Activated CD4-positive, alpha-beta T cell treated with anti-CD3 and anti-CD28 coated beads for 36 hours (primary cell): ENCODE measurements around the gene ABHD6. TPM values are rescaled to one million over a fixed set of nuclear protein-coding genes. Genes with fewer than 3 reads are reported as not detected.
"Not testable (repeated sequence)": the region's sequence is repeated elsewhere in the genome, so short reads cannot be mapped to it uniquely, and the experiment has no call there.

Source experiments
- ATAC-seq: fragments of 200-7000 bp; cut with Tn5 transposase; one replicate; pipeline ENCODE4 v1.10.0; 2021; ENCODE audit warnings: mild to moderate bottlenecking, moderate library complexity
- CTCF ChIA-PET: fragments of 350-600 bp; sonication (Branson Sonifier 250); formaldehyde crosslinking; loops from one replicate; lab custom pipeline; 2021; ENCODE audit warnings: antibody characterized with exemption; lab: Charles Lee
- POLR2A ChIA-PET: fragments of 350-600 bp; sonication (Branson Sonifier 250); formaldehyde crosslinking; loops from one replicate; lab custom pipeline; 2021; ENCODE audit warnings: antibody characterized with exemption, inconsistent platforms; lab: Charles Lee
- DNase-seq: peaks from one replicate; pipeline ENCODE4 v3.0.0-alpha.2; 2020
- H3K27ac Mint-ChIP-seq: one replicate; pipeline ENCODE4 v1.8.0; 2021; ENCODE audit warnings: mixed read lengths
- H3K27me3 Mint-ChIP-seq: one replicate; pipeline ENCODE4 v1.8.0; 2021; ENCODE audit warnings: mixed read lengths
- H3K36me3 Mint-ChIP-seq: one replicate; pipeline ENCODE4 v1.8.0; 2021; ENCODE audit warnings: low read depth, mixed read lengths
- H3K4me1 Mint-ChIP-seq: one replicate; pipeline ENCODE4 v1.8.0; 2021; ENCODE audit warnings: mixed read lengths
- H3K4me3 Mint-ChIP-seq: one replicate; pipeline ENCODE4 v1.8.0; 2021; ENCODE audit warnings: mild to moderate bottlenecking, moderate library complexity, mixed read lengths
- H3K9me3 Mint-ChIP-seq: one replicate; pipeline ENCODE4 v1.8.0; 2021; ENCODE audit warnings: low read depth, mixed read lengths
- intact Hi-C, 2 experiments: fragments of 100-400 bp; cut with DNase I in 1 of 2; cut with micrococcal nuclease in 1 of 2; formaldehyde crosslinking; loops; one replicate each; pipeline versions ENCODE4 v1.14.2 to v1.15.1; 2022 to 2024; cut with DNase I, micrococcal nuclease
- total RNA-seq, 2 experiments: library from RNA; stranded (reverse); gene quantifications; one replicate each; pipeline ENCODE4 v1.2.3, GENCODE V29; 2021

ABHD6 gene
- total RNA-seq, 2 experiments from 2014 or later: 3.0 to 3.5 TPM

DNA sequence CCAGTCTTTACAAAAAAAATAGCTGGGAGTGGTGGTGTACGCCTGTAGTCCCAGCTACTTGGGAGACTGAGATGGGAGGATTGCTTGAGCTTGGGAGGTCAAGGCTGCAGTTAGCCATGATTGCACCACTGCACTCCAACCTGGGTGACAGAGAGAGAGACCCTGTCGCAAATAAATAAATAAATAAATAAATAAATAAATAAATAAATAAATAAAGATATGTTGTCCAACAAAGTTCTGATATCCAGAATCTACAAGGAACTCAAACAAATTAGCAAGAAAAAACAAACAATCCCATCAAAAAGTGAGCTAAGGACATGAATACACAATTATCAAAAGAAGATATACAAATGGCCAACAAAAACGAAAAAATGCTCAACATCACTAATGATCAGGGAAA lies 9.7 kb upstream of the ABHD6 start:
- H3K4me3 Mint-ChIP-seq, H3K9me3 Mint-ChIP-seq, H3K27ac Mint-ChIP-seq, ATAC-seq, DNase-seq, H3K4me1 Mint-ChIP-seq, H3K36me3 Mint-ChIP-seq, intact Hi-C loops: not testable (repeated sequence)
- ChIA-PET POLR2A (interaction anchor here (0.7 kb wide), 1 partner anchor 78 kb away, joined by 5 read pairs; the partner anchor contains the start of genes HTD2 and RPP14), CTCF (interaction anchor here (1.0 kb wide), 1 partner anchor 49 kb away, joined by 3 read pairs; no protein-coding TSS in a partner anchor)
- peaks cover 16% of the 10 kb centered on the region for H3K27me3 Mint-ChIP-seq

DNA sequence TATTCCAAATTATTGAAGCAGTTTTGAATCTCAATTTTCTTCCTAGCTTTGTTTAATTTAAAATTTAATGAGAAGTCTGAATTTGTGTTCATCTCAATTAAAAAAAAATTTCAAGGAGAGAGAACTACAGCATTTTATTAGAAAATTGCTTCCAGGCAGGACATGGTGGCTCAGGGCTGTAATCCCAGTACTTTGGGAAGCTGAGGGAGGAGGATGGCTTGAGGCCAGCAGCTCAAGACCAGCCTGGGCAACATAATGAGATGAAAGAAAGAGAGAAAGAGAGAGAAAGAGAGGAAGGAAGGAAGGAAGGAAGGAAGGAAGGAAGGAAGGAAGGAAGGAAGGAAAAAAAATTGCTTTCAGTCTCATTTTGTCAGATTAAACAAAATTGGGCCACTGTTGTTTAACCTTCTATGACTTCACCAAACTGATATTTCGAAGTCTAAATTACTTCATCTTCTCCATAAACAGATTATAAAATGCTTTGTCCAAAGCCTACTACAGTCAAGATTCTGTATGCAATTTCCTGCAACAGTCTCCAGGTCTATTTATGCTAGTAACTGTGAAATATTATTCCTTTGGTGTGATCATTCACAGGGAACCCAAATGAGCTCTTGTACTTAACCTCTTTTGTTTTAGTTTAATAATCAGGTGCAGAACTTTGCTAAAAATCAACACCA lies 6.6 kb upstream of the ABHD6 start:
- intact Hi-C loops: no loop called here
- no peak for DNase-seq
- Mint-ChIP-seq H3K27ac (no peak overlapping the region), H3K4me1 (no peaks in the 10 kb centered on the region), H3K27me3 (peaks cover 18% of the 10 kb centered on the region), H3K36me3 (no peaks in the 10 kb centered on the region), H3K4me3 (no peak overlapping the region), H3K9me3 (no peaks in the 10 kb centered on the region)
- ChIA-PET POLR2A (no interaction called here), CTCF (interaction anchor here (0.6 to 5.2 kb wide), 9 partner anchors 8 to 977 kb away, joined by 3 to 15 read pairs (median 5); no protein-coding TSS in a partner anchor)
- no peak for ATAC-seq

DNA sequence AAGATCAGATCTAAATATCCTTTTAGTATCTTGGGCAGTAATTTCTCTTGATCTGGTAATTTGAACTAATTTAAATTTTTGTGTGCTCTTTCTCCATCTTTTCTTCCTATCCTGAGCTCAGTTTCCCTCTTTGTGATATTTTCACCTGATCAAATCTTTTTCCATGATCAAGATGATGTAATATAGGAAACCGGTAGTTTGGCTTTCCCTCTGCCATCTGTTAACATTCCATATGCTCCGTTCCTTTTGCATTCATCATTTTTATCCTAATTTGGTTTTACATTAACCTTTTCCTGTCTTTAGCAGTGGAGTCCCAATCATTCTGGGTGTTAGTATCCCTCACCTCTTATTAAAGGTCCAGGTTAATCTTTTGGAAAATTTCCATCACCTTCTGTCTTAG lies 5.9 kb upstream of the ABHD6 start:
- Mint-ChIP-seq H3K4me1 (no peaks in the 10 kb centered on the region), H3K36me3 (no peaks in the 10 kb centered on the region), H3K9me3 (no peaks in the 10 kb centered on the region), H3K27ac (no peak overlapping the region), H3K27me3 (peaks cover 18% of the 10 kb centered on the region), H3K4me3 (no peak overlapping the region)
- ChIA-PET CTCF (interaction anchor here (1.0 to 5.2 kb wide), 4 partner anchors 9 to 54 kb away, joined by 5 to 15 read pairs (median 8); no protein-coding TSS in a partner anchor), POLR2A (no interaction called here)
- ATAC-seq (no peak), DNase-seq (no peak)
- intact Hi-C loops: no loop called here

DNA sequence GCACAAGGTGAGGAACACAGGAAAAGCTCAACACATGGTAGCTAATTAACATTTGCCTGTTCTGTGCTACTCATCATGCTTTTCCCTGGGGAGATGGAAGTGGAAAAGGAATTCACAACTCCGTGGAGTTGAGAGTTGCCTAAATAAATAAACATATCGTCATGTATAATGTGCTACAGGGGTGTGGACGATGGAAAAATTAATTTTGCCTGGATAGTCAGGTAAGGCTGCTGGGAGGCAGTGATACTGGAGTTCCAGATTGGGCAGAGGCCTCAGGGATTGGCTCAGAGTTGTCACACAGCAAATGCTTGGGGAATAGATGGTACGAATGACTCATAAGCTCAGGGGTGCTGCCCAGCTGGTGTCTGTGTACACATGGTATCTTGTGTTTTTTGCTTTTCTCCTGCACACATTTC lies 3.1 kb upstream of the ABHD6 start:
- peaks cover 8% of the 10 kb centered on the region for H3K4me1 Mint-ChIP-seq
- no peaks in the 10 kb centered on the region for H3K9me3 Mint-ChIP-seq
- H3K27me3 Mint-ChIP-seq: peaks cover 18% of the 10 kb centered on the region
- H3K4me3 Mint-ChIP-seq: no peak overlapping the region
- ChIA-PET CTCF (interaction anchor here (0.7 to 5.2 kb wide), 8 partner anchors 18 to 72 kb away, joined by 3 to 15 read pairs (median 4); partner anchors contain the start of genes HTD2 and RPP14), POLR2A (interaction anchor here (0.5 kb wide), 1 partner anchor 17 kb away, joined by 3 read pairs; no protein-coding TSS in a partner anchor)
- DNase-seq: peak; percentile 16
- H3K36me3 Mint-ChIP-seq: no peaks in the 10 kb centered on the region
- intact Hi-C loops: no loop called here
- no peak overlapping the region for H3K27ac Mint-ChIP-seq
- ATAC-seq: no peak

DNA sequence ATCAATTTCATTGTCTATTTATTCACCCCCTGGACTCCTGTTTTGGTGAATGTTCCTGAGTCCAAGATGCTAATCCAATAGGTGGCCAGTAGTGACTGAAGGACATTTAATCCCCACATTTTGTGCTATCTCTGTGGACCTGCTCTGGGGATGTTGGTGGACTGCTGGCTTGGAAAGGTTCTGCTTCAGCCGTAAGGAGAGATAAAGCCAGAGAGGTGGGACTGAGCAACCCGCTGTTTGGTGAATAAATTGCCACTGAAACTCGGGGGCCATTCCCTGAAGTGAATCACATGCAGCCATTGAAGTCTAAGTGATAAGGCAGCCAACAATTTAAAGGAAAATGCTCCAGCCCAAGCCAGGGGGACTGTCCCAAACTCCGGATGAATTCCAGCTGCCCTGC lies 1.6 kb upstream of the ABHD6 start:
- no peak overlapping the region for H3K27ac Mint-ChIP-seq
- H3K27me3 Mint-ChIP-seq: peaks cover 12% of the 10 kb centered on the region
- H3K9me3 Mint-ChIP-seq: no peaks in the 10 kb centered on the region
- H3K36me3 Mint-ChIP-seq: no peaks in the 10 kb centered on the region
- ATAC-seq: no peak
- ChIA-PET CTCF (interaction anchor here (0.7 to 1.4 kb wide), 4 partner anchors 18 to 70 kb away, joined by 3 to 11 read pairs (median 4); partner anchors contain the start of genes HTD2 and RPP14), POLR2A (no interaction called here)
- intact Hi-C loops: loop anchor here (2.0 to 5.0 kb wide), 6 partner anchors 49 to 679 kb away; partner anchors contain the start of genes ARF4 (in 1 of the 2), DENND6A (in 1 of the 2), KCTD6 (in 1 of the 2) and PDE12 (in 1 of the 2)
- no peak overlapping the region for H3K4me3 Mint-ChIP-seq
- peaks cover 8% of the 10 kb centered on the region for H3K4me1 Mint-ChIP-seq
- no peak for DNase-seq

DNA sequence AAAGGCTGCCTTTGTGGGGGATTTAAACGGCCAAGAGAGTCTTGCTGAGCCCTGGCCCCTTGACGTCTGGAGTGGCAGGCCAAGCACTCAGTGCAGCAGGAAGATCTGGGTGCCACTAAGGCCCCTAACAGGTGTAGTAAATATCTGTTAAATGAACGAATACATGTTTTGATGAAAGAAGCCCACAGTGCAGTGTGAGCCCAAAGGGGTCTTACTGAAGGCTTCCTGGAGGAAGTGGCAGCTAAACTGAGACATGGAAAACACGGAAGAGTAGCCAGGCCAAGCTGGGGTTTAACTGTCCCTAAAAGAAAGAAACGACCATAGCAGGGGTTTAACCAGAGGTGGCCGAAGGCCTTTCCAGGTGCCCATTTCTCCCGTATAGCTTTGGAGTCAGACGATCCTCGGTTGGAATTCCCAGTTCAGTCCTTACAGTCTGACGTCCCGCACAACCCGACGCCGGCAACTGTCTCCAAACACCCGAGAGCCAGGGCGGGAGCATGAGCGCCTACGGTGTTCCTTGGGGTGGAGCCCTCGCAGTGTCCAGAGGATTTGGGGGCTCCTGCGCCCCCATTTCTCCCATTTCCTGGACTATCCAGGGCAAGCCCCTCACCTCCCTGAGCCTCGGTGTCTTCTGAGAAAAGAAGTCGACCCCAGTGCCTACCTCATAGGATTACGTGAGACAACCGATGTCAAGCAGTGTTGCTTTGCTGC lies 910 bp upstream of the ABHD6 start:
- CTCF ChIA-PET: interaction anchor here (0.7 to 1.4 kb wide), 3 partner anchors 19 to 69 kb away, joined by 3 to 11 read pairs (median 3); partner anchors contain the start of genes HTD2 and RPP14
- DNase-seq: no peak
- no peaks in the 10 kb centered on the region for H3K36me3 Mint-ChIP-seq
- peak overlapping the region; percentile 82 for H3K4me3 Mint-ChIP-seq
- H3K9me3 Mint-ChIP-seq: no peaks in the 10 kb centered on the region
- peaks cover 6% of the 10 kb centered on the region for H3K27me3 Mint-ChIP-seq
- peak; percentile 1 for ATAC-seq
- peaks cover 10% of the 10 kb centered on the region for H3K4me1 Mint-ChIP-seq
- peak overlapping the region; percentile 71 for H3K27ac Mint-ChIP-seq
- POLR2A ChIA-PET: no interaction called here
- intact Hi-C loops: loop anchor here (1.0 to 5.0 kb wide), 13 partner anchors 22 to 679 kb away; partner anchors contain the start of genes ARF4 (in 1 of the 2), DENND6A (in 1 of the 2), FLNB (in 1 of the 2) and HTD2 (in 1 of the 2)

DNA sequence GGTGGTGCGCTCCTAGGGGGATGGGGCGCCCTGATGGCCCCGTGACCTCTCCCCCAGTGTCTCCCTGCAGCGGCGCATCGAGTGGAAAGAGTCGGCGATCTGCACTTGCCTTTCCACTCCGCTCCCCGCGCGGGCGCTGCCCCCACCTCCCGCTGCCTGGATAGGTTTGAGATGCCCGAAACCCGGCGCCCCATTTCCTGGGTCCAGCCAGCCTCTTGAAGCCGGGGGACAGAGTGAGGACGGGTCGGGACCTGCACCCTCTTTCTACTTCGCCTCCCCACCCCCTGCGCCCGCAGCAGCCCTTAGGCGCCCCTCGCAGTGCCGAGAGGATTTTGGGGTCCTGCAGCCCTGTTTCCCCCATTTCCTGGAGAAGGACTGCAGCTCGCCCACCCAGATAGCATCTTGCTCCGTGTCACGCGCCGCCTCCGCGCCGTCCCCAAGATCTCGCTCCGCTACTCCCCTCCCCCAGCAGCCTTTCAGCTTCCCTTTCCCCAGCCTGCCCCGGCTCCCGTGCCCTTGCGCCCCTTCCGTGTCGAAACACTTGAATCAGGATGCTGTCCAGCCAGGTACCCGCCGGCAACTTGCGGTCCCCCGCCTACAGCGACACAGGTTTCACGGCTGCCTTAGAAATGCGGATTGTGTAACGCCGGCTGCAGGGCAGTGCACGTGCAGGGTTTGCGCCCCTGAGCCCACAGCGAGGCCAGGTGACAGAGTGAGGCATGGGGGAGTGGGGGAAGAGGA lies 519 bp downstream of the ABHD6 start:
- H3K36me3 Mint-ChIP-seq: no peaks in the 10 kb centered on the region
- peaks cover 2% of the 10 kb centered on the region for H3K27me3 Mint-ChIP-seq
- ChIA-PET POLR2A (no interaction called here), CTCF (interaction anchor here (0.9 to 1.8 kb wide), 5 partner anchors 24 to 69 kb away, joined by 3 to 7 read pairs (median 6); partner anchors contain the start of genes HTD2 and RPP14)
- intact Hi-C loops: loop anchor here (1.0 to 5.0 kb wide), 14 partner anchors 24 to 681 kb away; partner anchors contain the start of genes HTD2 (in 2 of the 2), RPP14 (in 2 of the 2), ARF4 (in 1 of the 2) and DENND6A (in 1 of the 2)
- peak; percentile 63 for ATAC-seq
- DNase-seq: peak; percentile 75
- no peak overlapping the region for H3K27ac Mint-ChIP-seq
- peaks cover 10% of the 10 kb centered on the region for H3K4me1 Mint-ChIP-seq
- no peaks in the 10 kb centered on the region for H3K9me3 Mint-ChIP-seq
- peak overlapping the region; percentile 82 for H3K4me3 Mint-ChIP-seq

DNA sequence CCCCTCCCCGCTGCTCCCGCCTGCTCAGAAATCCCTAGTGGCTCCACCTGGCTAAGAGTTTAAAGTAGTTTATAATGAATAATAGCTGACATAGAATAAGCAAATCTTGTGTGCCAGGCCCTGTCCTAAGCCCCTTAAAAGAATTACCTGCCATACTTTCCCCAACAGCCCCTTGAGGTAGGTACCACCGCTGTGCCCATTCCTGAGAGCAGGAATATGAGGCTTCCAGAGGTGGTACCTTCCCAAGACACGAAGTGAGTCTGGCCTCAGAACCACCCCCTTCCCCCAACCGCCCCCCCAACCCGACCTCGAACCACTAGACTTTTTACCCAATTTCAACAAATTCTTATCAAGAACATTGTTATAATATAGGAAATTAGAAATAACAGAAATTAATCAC lies 1.2 kb downstream of the ABHD6 start:
- ChIA-PET CTCF (interaction anchor here (0.9 to 1.8 kb wide), 5 partner anchors 24 to 69 kb away, joined by 3 to 7 read pairs (median 6); partner anchors contain the start of genes HTD2 and RPP14), POLR2A (no interaction called here)
- H3K9me3 Mint-ChIP-seq: no peaks in the 10 kb centered on the region
- ATAC-seq (no peak), DNase-seq (no peak)
- intact Hi-C loops: loop anchor here (2.0 to 5.0 kb wide), 5 partner anchors 52 to 682 kb away; partner anchors contain the start of genes DENND6A (in 1 of the 2), HTD2 (in 1 of the 2), KCTD6 (in 1 of the 2) and PDE12 (in 1 of the 2)
- H3K36me3 Mint-ChIP-seq: no peaks in the 10 kb centered on the region
- H3K27ac Mint-ChIP-seq: no peak overlapping the region
- H3K4me3 Mint-ChIP-seq: peak overlapping the region; percentile 82
- H3K4me1 Mint-ChIP-seq: peaks cover 10% of the 10 kb centered on the region
- peaks cover 2% of the 10 kb centered on the region for H3K27me3 Mint-ChIP-seq

DNA sequence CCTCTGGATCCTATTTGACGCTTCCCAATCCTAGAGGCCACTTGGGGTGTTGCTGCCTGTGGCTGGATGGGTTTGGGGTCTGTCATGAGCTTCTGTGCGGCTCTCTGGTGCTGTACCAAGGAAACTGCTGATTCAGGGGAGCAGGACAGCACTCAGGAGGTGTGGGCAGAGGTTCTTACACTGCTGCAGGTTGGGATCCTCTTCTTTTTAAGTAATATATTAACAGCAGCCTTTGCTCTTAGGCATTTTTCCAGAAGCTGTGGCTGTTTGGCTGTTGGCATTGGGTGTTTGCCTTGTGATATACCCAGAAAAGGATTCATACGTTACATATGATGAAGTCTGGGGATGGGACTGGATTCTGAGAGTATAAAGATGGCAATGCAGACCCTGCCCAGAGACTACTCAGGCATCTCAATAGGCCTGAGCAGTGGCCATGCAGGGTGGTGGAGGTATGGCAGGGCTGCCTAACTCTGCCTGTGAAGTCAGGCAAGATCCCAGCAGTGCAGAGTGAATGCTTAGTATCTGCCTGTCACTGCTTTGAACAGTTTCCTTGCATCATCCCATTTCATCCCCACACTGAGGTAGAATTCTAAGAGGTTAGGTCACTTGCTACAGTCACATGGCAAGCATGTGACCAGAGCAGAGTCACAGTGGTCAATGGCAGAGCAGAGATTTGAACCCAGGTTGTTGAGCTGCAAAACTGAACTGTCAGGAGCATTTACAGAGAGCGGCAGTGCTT lies 3.9 kb downstream of the ABHD6 start:
- POLR2A ChIA-PET: interaction anchor here (0.6 kb wide), 1 partner anchor 462 kb away, joined by 4 read pairs; no protein-coding TSS in a partner anchor
- Mint-ChIP-seq H3K27me3 (no peaks in the 10 kb centered on the region), H3K4me1 (peaks cover 10% of the 10 kb centered on the region)

DNA sequence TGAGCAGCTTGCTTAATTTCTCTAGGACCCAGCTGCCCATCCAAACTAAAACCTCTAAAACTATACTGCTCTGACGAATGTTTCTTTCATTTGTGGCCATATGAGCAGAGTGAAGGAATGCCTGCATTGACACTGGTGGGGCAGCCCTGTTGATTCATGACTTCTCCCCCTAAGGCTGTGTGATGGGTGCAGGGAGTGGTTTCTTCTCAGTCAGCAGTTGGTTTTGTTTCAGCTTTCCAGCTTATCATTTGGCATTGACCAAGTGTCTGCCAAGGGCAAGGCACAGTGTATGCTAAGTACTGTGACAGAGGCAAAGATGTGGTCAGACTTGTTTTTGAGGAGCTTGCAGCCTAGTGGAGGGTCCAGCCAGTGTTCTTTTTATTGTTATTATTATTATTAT lies 4.7 kb downstream of the ABHD6 start:
- ChIA-PET CTCF (interaction anchor here (1.3 kb wide), 1 partner anchor 64 kb away, joined by 3 read pairs; the partner anchor contains the start of genes HTD2 and RPP14), POLR2A (no interaction called here)
- no peaks in the 10 kb centered on the region for H3K36me3 Mint-ChIP-seq
- peaks cover 8% of the 10 kb centered on the region for H3K4me1 Mint-ChIP-seq
- H3K4me3 Mint-ChIP-seq: no peak overlapping the region
- H3K9me3 Mint-ChIP-seq: no peaks in the 10 kb centered on the region
- ATAC-seq (no peak), DNase-seq (no peak)
- intact Hi-C loops: no loop called here
- H3K27ac Mint-ChIP-seq: no peak overlapping the region
- no peaks in the 10 kb centered on the region for H3K27me3 Mint-ChIP-seq

More for the DNA sequence above, 3.9 kb downstream of the ABHD6 start:
- no peaks in the 10 kb centered on the region for H3K9me3 Mint-ChIP-seq
- intact Hi-C loops: no loop called here
- no peak overlapping the region for H3K4me3 Mint-ChIP-seq
- ATAC-seq (no peak), DNase-seq (no peak)
- H3K27ac Mint-ChIP-seq: no peak overlapping the region
- CTCF ChIA-PET: interaction anchor here (0.8 to 1.3 kb wide), 2 partner anchors 53 to 65 kb away, joined by 3 read pairs; partner anchors contain the start of genes HTD2 and RPP14
- no peaks in the 10 kb centered on the region for H3K36me3 Mint-ChIP-seq
